Metanephros (tissue), 1 donor: ENCODE measurements around the gene CKM. TPM values are rescaled to one million over a fixed set of nuclear protein-coding genes. Genes with fewer than 3 reads are reported as not detected.

ENCODE experiments used
- total RNA-seq: library from RNA; depleted of rRNA; stranded (reverse); fragments of >200 nt; gene quantifications from one replicate; pipeline ENCODE4 v1.2.3, GENCODE V29; 2014

The CKM gene
- total RNA-seq: 1,004 TPM

GRCh38 chr19:45322744-45323281 lies at the start of gene CKM:
Gene CKM (minus strand): TSS chr19:45322875. CDS start chr19:45319713, 3,162 bp downstream.

GRCh38 chr19:45370410-45371204 lies 47.9 kb upstream of the CKM start, which contains the start of gene ERCC2:
Gene ERCC2 (minus strand): TSS chr19:45370573. CDS start chr19:45370540, 33 bp downstream.

GRCh38 chr19:45340232-45340898 lies 17.7 kb upstream of the CKM start, which contains the start of gene KLC3:
Gene KLC3 (plus strand): TSS chr19:45340750. CDS start chr19:45345542, 4,792 bp downstream.

Other genes starting within 250 kb of the CKM start
- 0.58 TPM for gene ZNF296, start 246.4 kb downstream of the CKM start, total RNA-seq
- 12.2 TPM for gene GEMIN7, start 243.6 kb downstream of the CKM start, total RNA-seq
- gene PPP1R37, start 229.7 kb downstream of the CKM start, total RNA-seq: 34.4 TPM
- gene NKPD1, start 161.9 kb downstream of the CKM start, total RNA-seq: 0.12 TPM
- 23.9 TPM for gene TRAPPC6A, start 144.6 kb downstream of the CKM start, total RNA-seq
- gene BLOC1S3, start 144.1 kb downstream of the CKM start, total RNA-seq: 6.9 TPM
- 27.9 TPM for gene EXOC3L2, start 77.5 kb downstream of the CKM start, total RNA-seq
- 29.3 TPM for gene MARK4, start 71.6 kb downstream of the CKM start, total RNA-seq
- gene KLC3, start 17.9 kb upstream of the CKM start, total RNA-seq: 4.0 TPM
- 20.7 TPM for gene ERCC2, start 47.7 kb upstream of the CKM start, total RNA-seq
- 8.8 TPM for gene PPP1R13L, start 82.2 kb upstream of the CKM start, total RNA-seq
- 7.2 TPM for gene POLR1G, start 83.8 kb upstream of the CKM start, total RNA-seq
- gene ERCC1, start 101.0 kb upstream of the CKM start, total RNA-seq: 72.8 TPM
- 3.7 TPM for gene FOSB, start 145.1 kb upstream of the CKM start, total RNA-seq
- gene RTN2, start 174.2 kb upstream of the CKM start, total RNA-seq: 27.0 TPM
- 0.76 TPM for gene PPM1N, start 175.6 kb upstream of the CKM start, total RNA-seq
- gene VASP, start 184.6 kb upstream of the CKM start, total RNA-seq: 121 TPM